CD4-positive, alpha-beta T cell treated with Interleukin-10 for 1 hour (primary cell): ENCODE results near the gene BPIFB1.
A peak's percentile ranks its signal among the peaks of the same experiment; 100 is the strongest.

ENCODE experiments used
- DNase-seq: peaks from one replicate; pipeline ENCODE4 v3.0.0-alpha.2; 2020

Gene BPIFB1

DNA sequence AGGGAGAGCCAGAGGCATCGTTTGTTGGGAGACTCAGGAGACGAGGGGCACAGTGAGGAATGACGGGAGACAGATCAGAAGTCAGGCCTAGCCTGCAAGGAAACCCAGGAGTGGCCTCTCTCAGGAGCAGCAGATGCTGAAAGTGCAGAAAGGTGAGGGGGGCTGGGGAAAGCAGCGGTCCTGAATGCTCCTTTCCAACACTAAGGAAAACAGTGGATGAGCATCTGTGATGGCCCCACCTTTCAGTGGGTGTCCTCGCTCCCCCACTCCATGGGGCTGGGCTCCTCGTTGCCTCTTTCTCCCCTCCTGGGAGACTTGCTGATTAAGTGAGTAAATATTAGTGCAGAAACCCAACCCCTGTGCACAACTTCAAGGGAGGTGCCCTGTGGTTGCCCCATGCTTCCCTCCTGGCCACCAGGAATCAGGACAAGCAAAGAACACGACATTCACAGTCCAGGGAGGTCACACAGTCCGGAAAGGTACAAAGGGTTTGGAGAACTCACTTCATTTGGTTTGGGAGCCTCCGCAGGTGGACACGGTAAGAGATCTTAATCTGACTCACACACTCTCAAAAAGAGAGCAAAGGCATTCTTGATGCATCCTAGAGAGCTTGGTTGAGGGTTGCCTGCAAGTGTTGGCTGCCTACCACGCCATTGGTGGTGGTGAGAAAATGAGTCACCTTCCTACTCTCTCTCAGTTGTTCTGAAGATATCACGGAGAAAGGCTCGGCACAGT, 9.7 kb upstream of the BPIFB1 start:
- no peak for DNase-seq

DNA sequence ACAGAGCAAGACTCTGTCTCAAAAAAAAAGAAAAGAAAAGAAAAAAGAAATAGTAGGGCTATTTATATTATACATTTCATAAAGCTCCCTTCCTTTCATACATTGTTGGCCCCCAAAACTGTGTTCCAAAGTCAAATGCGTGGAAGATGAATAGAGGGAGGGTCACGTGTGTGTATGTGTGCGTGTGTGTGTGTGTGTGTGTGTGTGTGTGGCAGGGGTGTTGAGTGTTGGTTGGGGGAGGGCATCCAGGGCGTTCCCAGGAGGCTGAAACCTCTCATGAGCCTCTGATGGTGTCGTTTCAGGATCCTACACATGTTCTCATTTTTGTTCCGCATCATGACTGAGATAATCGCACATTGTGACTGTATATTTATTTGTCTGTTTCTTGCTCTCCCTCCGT, 7.8 kb upstream of the BPIFB1 start:
- no peak for DNase-seq

DNA sequence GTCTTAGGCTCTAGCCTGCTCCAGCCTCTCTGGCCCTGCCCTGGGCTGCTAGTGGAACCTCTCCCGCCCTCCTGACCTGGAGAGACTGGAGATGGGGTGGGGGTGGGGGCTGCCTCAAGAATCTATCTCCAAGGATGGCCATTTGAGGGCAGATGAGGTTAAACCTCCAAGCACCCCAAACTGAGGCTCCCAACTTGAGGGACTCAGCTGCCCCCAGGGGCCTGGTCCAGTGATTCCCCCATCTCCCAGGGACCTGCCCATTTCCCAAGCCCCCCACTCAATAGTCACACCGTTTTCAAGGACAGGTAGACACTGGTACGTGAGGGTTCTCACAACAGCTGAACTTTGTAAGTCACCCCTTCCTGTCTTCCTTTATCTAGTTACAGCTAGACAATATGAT, 7.1 kb upstream of the BPIFB1 start:
- no peak for DNase-seq

DNA sequence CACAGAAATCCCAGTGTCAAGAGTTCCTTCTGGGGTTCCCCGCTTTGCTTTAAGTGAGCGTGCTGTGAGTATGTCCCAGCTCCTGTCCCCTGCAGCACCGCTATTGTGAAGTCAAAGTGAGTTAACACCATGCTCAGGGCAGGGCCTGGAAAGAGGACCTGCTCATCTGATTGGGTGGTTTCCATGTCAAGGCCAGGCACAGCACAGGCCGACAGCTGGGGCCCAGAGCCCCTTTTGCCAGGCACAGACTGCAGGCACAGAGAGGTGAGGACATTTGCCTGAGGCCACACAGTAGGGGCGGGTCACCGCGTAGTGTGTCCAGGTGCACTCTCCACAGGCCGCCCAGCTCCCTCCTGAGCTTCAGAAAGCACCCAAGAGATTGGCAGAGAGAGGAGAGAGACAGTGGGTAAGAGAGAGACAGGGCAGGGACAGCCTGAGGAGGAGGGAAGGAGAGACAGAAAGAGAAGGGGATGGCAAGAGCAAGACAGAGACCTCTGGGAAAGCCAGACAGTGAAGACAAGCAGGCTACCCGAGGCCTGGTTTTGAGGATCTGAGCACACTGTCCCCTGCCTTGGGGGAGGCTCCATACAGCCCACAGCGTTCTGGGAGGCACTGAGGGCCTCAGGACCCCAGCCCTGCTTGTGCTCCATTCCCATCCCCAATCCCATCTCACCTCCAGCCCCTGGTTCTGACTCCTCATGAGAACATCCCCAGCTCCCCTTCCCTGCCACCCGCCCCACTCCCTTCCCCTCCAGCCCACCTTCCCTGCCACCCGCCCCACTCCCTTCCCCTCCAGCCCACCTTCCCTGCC, 6.5 kb upstream of the BPIFB1 start:
- DNase-seq = no peak

DNA sequence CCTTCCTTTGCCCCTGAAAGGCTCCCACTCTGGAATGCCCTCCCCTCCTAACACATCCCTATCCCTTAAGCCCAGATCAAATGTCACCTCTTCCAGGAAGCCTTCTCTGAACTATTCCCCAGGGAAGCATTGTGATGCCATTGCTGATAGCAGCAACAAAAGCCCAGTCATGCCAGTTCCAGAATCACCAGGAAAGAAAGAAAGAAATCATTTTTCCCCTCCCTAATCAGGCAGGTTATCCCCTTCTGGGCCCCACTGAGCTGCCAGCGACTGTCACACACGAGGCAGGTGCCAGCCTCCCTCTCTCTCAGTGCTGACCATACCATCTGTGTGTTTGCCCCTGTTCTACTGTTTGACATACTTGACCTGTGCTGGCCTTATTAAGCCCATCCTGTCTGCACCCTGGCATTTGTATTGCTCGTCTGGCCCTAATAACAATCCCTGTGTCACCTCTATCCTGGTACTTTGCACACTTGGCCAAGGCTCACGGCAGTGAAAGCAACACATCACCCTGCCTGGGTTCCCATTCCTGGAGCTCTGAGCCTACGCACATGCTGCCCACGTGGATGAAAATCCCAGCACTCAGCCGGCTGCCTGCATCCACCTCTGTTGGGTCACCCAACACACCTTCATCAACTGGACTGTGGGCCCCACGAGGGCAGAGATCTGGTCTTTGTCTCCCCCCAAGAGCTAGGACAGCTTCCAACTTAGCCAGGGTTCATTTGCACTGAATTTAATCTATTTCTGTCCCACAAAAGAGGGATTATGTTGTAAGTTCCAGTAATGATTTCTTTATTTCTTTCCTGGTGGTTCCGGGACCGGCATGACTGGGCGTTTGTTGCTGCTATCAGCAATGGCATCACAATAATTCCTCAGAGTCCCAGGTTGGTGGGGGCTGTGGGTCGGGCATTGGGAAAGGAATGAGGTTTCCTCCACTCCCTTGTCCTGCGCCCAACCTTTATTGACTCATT, 5.3 kb upstream of the BPIFB1 start:
- DNase-seq = no peak

DNA sequence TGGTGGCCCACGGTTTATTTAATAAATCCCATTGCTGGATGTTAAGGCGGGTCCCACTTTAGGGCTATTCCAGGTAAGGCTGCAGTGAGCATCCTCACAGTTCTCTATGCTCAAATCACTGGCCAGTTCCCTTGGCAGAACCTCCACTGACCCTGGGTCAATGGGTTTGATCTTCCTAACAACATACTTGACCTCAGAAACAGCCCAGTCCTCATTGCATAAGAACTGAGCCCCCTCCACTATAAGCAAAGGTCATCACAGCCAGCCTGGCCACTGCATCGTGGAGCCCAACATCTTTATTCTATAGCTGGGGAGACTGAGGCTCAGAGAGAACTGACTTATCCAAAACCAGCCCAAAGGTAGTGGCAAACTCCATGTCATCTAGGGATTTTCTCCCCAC, 4.3 kb upstream of the BPIFB1 start:
- no peak for DNase-seq

DNA sequence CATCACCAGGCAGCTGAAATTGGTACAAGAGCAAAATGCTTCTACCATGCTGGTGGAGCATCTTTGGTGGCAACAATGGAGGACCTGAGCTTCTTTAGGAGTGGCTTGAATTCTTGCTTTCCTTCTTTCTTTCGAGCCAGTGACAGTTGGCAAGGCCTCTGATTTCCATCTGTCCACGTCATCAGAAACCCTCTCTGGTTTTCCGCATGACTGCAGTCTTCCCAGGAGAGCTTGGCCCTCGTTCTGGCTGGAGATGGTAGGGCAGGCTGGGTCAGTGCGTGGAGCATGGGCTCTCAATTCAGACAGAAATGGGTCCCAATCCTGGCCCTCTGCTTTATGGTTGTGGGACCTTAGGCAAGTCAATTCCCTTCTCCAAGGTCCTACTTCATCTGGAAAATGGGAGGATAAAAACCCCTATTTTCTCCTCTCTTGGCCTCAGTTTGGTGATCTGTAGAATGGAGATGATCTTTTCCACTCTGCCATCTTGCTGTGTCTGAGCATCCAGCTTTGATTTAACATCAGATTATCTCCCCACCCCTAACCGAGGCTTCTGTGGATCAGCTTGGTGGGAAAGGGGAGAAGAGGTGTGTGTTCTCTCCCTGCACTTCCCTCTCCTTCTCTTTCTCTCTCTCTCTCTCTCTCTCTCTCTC, 3.6 kb upstream of the BPIFB1 start:
- DNase-seq = no peak

DNA sequence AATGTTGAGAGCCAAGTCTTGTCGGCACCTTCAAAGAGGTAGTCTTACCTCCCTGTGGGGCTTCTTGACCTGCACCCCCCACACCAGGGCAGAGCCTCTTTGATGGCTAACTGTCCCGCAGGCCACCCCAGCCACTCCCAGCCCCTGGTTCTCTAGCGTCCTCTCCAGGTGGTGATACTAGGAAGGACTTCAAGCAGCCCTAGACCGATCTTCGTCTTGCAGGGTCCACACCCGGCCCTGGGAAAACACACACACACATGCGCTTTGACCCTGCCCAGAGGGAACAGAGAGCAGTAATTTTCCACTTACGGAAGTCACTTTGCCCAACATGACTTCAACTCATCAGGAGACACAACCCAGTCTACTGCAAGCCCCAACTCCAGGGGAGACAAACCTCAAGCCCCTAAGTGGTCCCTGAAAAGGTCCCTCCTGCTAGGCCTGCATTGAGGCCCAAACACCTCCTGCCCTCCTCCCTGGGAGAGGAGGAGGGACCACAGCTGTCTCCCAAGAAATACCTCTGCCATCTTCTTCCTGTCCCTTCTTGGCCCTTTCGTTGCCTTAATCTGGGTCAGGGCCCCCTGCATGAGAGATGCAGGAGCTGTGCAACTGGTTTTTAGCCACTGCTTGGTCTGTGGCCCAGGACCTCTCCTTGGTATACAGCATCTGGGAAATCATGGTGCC, 2.9 kb upstream of the BPIFB1 start:
- no peak for DNase-seq

DNA sequence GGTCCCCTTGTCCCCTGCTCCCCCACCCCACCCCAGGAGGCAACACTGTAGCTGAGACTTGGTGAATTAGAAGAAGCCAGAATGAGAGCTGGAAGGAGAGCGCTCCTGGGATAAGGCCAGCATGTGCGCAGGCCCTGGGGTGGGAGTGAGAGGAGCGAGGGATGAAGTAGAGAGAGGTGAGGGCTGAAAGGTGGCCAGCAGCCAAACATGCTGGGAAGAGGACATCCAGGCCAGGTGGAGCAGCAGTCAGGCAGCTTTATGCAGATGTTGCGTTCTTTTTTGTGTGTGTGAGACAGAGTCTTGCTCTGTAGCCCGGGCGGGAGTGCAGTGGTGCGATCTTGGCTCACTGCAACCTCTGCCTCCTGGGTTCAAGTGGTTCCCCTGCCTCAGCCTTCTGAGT, 2.2 kb upstream of the BPIFB1 start:
- DNase-seq = no peak

DNA sequence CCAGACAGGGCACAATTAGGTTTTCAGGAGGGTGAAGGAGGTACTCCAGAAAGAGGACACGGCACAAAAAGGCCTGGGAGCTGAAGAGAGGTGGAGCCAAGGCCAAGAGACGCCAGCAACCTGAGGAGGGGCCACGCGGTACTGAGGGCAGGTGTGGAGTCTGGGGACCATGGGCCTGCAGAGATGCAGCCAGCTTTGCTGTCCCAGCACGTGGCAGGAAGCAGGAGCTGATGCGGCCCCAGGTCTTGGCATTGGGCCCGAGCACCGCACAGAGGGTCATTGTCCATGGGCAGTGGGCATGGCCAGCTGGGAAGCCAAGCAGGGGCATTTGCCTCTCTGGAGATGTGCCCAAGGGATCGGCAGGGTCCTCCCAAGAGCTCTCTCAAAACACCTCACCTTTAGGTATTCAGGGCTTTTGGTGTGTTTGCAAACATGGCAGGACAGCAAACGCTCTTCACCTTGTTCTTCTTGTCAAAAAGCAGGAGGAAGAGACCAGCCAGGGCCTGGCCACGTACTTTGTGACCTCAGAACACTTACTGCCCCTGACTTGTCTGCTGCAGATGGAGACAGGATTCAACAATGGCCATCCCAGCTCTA, 1.4 kb upstream of the BPIFB1 start:
- no peak for DNase-seq

DNA sequence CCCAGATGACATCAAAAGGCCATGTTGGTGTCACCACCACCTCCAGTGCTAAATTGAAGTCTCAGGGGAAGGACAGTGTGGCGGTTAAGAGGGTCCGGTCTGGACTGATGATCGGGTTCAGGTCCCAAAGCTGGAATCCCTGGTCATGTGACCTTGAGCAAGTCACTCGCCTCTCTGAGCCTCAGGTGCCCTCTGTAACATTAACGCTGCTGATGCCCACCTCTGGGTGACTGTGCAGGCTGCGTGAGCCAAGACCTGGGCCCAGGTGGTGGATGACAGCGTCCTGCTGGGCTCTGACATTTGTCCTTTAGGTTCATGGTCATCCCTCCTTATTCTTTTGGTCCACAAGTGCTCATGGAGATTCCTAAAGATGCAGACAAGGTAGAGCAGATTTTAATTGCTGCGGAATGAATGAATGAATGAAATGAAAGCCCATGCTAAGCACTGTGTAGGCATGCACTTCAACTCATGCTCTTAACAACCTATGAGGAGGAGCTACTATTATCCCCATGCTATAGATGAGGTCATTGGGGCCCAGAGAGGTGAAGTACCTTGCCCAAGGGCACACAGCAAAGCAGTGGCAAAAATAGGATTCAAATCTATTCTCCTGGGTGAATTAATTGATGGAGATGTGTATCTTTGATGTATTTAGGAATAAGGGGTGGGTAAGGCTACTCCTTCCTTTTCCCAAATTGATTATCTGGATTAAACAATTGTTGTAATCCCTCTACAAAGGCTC, 649 bp upstream of the BPIFB1 start:
- no peak for DNase-seq

DNA sequence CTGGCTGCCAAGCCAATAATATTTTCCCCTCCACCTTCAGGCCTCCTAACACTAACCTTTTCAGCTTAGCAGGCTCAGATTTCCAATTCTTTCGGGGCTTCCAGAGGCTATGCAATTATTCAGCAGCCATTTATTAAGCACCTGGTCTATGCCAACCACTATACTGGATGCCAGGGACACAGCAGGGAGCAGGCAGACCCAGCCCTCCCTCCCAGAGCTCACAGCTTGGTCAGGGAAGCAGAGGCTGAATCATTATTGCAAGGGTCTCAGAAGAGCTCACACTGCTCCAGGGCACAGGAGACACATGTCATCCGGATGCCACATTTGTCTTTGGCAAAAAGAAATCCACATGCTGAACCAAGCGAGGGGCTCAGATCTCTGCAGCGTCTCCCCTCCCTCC, 1.3 kb downstream of the BPIFB1 start:
- DNase-seq = no peak

DNA sequence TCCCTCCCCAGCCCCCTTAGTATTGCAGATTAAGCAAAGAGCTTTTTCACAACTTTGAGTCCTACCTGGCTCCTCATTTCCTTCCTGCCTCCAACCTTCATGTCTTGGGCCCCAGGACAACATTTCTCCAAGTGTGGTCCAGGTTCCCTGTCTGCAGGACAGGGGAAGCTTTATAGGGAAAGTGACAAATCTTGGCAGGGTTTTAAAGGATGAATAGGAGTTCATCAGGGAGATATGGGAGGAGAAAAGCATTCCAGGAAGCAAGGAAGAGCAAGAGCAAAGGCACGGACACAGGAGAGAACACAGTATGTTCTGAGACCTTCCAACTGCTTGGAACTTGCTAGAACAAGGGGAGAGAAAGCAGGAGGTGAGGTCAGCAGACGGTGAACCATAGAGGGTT, 1.9 kb downstream of the BPIFB1 start:
- DNase-seq = no peak

DNA sequence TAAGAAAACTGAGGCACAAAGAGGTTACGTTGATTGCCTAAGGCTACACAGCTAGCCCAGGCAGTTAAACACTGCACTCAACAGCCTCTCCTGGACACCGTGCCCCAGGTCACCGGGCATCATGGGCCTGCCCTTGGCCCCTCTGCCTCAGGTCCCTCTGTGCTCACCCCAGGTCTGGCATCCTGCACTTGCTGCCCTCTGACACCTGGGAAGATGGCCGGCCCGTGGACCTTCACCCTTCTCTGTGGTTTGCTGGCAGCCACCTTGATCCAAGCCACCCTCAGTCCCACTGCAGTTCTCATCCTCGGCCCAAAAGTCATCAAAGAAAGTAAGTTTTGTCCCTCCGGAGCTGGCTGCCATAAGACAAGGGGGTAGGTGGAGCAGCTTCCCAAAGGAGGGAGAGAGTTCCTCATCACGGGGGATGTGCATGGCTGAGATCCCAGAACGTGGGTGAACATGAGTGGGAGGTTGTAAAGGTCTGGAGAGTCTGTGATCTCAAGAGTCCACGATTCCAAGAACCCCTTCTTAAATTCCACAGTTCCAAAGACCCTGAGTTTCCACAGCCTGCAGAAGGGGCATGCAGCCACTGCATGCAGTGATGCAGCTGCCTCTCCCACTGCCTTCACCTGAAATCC, 3.0 kb downstream of the BPIFB1 start:
- DNase-seq = no peak

DNA sequence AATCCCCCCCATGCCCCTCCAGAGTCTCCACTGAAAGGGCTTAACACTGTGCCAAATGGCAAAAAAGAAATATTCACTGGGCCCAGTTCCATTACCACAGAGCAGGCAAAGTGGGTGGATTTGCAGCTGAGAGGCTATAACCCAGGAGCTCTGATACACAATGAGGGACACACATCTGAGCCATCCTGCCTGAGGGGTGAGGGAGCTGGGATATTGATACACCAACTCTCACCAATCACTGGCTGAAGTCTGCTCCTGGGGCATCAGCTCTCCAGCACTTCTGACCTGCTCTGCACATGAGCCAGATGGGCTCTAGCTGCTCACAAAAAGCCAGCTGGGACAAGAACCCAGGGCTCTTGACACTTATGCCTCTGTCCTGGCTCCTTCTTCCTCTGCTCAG, 4.9 kb downstream of the BPIFB1 start:
- no peak for DNase-seq

DNA sequence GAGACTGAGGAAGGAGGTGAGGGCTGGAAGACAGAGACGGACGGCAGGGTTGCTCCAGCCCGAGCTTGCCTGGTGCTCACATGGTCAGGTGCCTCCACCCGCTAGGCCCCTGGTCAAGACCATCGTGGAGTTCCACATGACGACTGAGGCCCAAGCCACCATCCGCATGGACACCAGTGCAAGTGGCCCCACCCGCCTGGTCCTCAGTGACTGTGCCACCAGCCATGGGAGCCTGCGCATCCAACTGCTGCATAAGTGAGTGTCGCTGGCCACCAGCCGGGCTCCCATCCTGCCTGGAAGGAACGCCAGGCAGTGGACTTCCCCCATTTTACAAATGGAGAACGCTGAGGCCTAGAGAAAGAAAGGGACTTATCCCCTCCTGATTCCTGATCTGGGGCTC, 7.8 kb downstream of the BPIFB1 start:
- no peak for DNase-seq

DNA sequence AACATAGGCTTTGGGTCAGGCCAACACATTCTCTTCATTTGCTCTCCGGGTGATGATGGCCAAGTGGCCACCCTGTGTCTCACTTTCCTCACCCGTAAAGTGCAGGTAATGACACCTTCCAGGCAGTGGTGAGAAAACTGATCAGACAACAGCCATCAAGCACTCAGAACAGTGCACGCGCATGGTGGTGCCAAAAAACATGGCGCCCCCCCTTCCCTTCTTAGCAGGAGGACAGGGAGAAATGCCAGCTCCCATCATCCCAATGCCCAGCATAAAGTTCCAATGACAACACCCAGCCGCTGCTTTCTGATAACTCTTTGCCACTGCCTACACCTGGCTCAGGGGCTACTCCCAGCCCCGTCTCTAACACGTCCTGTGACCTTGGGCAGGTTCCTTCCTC, 8.4 kb downstream of the BPIFB1 start:
- no peak for DNase-seq

DNA sequence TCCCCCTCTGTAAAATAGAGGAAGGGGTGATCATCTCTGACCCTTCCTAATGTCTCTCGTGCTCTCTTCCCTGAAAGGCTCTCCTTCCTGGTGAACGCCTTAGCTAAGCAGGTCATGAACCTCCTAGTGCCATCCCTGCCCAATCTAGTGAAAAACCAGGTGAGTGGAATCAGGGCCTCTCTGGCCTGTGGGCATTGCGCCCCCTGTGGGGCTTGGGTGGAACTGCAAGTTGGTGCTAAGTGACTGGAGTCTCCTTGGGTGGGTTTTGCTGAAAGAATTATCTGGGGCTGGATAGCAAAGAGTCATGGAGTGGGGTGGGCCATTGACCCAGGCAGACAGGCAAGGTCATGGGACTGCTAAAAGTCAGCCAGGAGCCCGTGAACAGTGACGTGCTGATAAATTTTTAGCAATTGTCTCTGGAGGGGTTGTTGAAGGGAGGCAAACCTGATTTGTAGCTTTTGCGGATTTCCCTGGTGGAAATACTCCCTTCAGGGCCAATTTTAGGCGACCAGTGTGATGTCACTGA, 8.9 kb downstream of the BPIFB1 start:
- peak; percentile 65 for DNase-seq

DNA sequence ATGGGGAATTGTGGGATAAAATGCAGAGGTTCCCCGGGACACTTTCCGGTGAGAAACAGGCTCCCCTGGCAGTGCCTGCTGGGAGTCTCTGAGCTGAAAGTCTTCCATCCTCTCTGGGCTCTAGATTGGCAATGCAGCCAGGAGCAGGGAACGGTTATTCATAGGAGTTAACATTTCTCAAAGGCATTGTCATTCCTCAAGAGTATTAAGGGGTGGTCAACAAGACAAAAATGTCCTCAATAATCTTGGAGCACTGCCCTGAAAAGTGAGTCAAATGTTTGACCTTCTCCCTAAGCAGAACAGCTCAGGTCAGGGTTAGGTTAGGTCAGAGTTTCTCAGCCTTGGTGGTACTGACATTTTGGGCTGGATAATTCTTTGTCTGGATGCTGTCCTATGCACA, 13.2 kb downstream of the BPIFB1 start:
- DNase-seq = no peak

DNA sequence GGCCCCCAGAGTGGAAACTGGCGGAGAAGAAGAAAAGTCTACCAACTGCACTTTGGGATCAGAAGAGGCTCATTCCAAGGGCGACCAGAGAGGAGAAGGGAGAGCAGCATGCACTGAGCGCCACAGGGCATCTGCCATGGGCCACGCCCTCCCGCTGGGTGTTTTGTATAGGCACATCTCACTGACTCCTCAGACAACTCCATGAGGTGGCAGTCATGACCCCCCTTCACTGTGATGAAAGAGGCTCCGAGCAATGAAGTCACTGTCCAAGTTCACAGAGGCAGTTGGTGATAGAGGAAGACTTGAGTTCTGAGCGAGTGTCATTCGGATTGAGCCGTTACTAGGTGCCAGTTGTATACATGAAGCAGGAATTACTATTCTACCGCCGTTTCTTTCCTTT, 15.4 kb downstream of the BPIFB1 start:
- no peak for DNase-seq
